GM23338 (cell line): ENCODE measurements around the gene USP24. TPM values are rescaled to one million over a fixed set of nuclear protein-coding genes. Genes with fewer than 3 reads are reported as not detected.
"Not testable (repeated sequence)": the region's sequence is repeated elsewhere in the genome, so short reads cannot be mapped to it uniquely, and the experiment has no call there.

Source experiments
- ATAC-seq: fragments of 200-7000 bp; cut with Tn5 transposase; 3 replicates; pipeline ENCODE4 v1.9.1; 2020
- DNase-seq: peaks from one replicate; pipeline ENCODE4 v3.0.0-alpha.2; 2015; ENCODE audit warnings: low spot score
- H2AFZ ChIP-seq: fragments of 200-600 bp; sonication (generic); 2 replicates; pipeline ENCODE4 v1.8.0; 2016; ENCODE audit warnings: antibody characterized with exemption, mild to moderate bottlenecking, moderate library complexity
- H3F3A ChIP-seq: fragments of 200-600 bp; sonication (generic); replicated peaks from 2 replicates; pipeline ENCODE4 v1.8.0; 2017; ENCODE audit warnings: antibody characterized with exemption, mixed run types, low read depth
- H3K27ac ChIP-seq: fragments of 200-600 bp; sonication (generic); 2 replicates; pipeline ENCODE4 v1.6.1; 2016; ENCODE audit warnings: low read depth
- H3K27me3 ChIP-seq: fragments of 200-600 bp; sonication (generic); 2 replicates; pipeline ENCODE4 v1.8.0; 2016; ENCODE audit warnings: mild to moderate bottlenecking, mixed run types, moderate library complexity; ENCODE audit not compliant: insufficient read depth
- H3K36me3 ChIP-seq: fragments of 200-600 bp; sonication (generic); 2 replicates; pipeline ENCODE4 v1.8.0; 2016; ENCODE audit warnings: mild to moderate bottlenecking; ENCODE audit not compliant: insufficient read depth
- H3K4me1 ChIP-seq: fragments of 200-600 bp; sonication (generic); 2 replicates; pipeline ENCODE4 v1.8.0; 2016; ENCODE audit warnings: mild to moderate bottlenecking, moderate library complexity; ENCODE audit not compliant: insufficient read depth
- H3K4me2 ChIP-seq: fragments of 200-600 bp; sonication (generic); 2 replicates; pipeline ENCODE4 v1.7.1; 2017; ENCODE audit warnings: mixed run types
- H3K4me3 ChIP-seq: fragments of 200-600 bp; sonication (generic); 2 replicates; pipeline ENCODE4 v1.6.1; 2016; ENCODE audit warnings: mixed run types
- H3K79me2 ChIP-seq: fragments of 200-600 bp; sonication (generic); replicated peaks from 2 replicates; pipeline ENCODE4 v1.8.0; 2017; ENCODE audit warnings: mild to moderate bottlenecking; ENCODE audit not compliant: insufficient read depth
- H3K9me2 ChIP-seq: fragments of 200-600 bp; sonication (generic); 2 replicates; pipeline ENCODE4 v1.8.0; 2017; ENCODE audit not compliant: insufficient read depth
- H4K20me1 ChIP-seq: fragments of 200-600 bp; sonication (generic); replicated peaks from 2 replicates; pipeline ENCODE4 v1.8.0; 2017; ENCODE audit warnings: mild to moderate bottlenecking; ENCODE audit not compliant: insufficient read depth
- H3K27ac Mint-ChIP-seq: 2 replicates; pipeline ENCODE4 v1.8.0; 2020; ENCODE audit warnings: inconsistent platforms, mild to moderate bottlenecking, moderate library complexity, mixed read lengths
- H3K27me3 Mint-ChIP-seq: 3 replicates; pipeline ENCODE4 v1.8.0; 2022; ENCODE audit warnings: low read depth, mild to moderate bottlenecking, moderate library complexity, mixed read lengths, inconsistent platforms; ENCODE audit not compliant: insufficient read depth, poor library complexity
- H3K36me3 Mint-ChIP-seq: 3 replicates; pipeline ENCODE4 v1.8.0; 2021; ENCODE audit warnings: low read depth, mild to moderate bottlenecking, inconsistent platforms, moderate library complexity, mixed read lengths
- H3K4me1 Mint-ChIP-seq: 3 replicates; pipeline ENCODE4 v1.8.0; 2020; ENCODE audit warnings: mild to moderate bottlenecking, inconsistent platforms, mixed read lengths
- H3K4me3 Mint-ChIP-seq: 3 replicates; pipeline ENCODE4 v1.8.0; 2021; ENCODE audit warnings: moderate library complexity, mild to moderate bottlenecking, inconsistent platforms, mixed read lengths
- H3K9me3 Mint-ChIP-seq: 3 replicates; pipeline ENCODE4 v1.8.0; 2020; ENCODE audit warnings: moderate library complexity, mild to moderate bottlenecking, inconsistent platforms, mixed read lengths
- CREB1 ChIP-seq: fragments of 250-450 bp; sonication (Bioruptor Pico); IDR thresholded peaks from 2 replicates; pipeline ENCODE4 v1.5.0; 2020; ENCODE audit warnings: low read depth, mild to moderate bottlenecking, moderate library complexity
- CTCF ChIP-seq, 2 experiments: fragments of 200-600 bp in 1 of 2; sonication (generic) in 1 of 2; conservative IDR thresholded peaks; 2 replicates each; pipeline versions ENCODE4 v1.5.1 to v1.6.1; 2016 to 2017; ENCODE audit warnings: antibody characterized with exemption in 2 of 2, low read depth in 2 of 2, mild to moderate bottlenecking in 2 of 2, moderate library complexity in 1 of 2
- NANOG ChIP-seq: IDR thresholded peaks from 2 replicates; pipeline ENCODE4 v1.6.1; 2016; ENCODE audit warnings: antibody characterized with exemption, borderline replicate concordance
- POLR2AphosphoS5 ChIP-seq: IDR thresholded peaks from 2 replicates; pipeline ENCODE4 v1.6.1; 2016; ENCODE audit warnings: antibody characterized with exemption, low read depth
- polyA plus RNA-seq: library from polyadenylated mRNA; unstranded; fragments of >200 nt; fragmentation: Nextera tagmentation; extraction: Ambion mirVana; gene quantifications from 2 replicates; pipeline ENCODE4 v1.2.1, GENCODE V29; 2016
- total RNA-seq: library from RNA; depleted of rRNA; stranded (reverse); fragments of >200 nt; shearing (Covaris generic); gene quantifications from 2 replicates; pipeline ENCODE4 v1.2.3, GENCODE V29; 2014

USP24 gene
- total and polyA plus RNA-seq, 2 experiments from 2014 or later = 12.1 to 32.6 TPM

GRCh38 chr1:55035904-55036303, 179.3 kb downstream of the USP24 start:
- Histone ChIP-seq H2AFZ (no peak overlapping the region), H3K36me3 (no peaks in the 10 kb centered on the region), H3K27me3 (peaks cover 37% of the 10 kb centered on the region), H4K20me1 (peaks cover 4% of the 10 kb centered on the region), H3K9me2 (no peaks in the 10 kb centered on the region), H3K4me2 (no peak overlapping the region), H3K27ac (no peak overlapping the region), H3F3A (no peaks in the 10 kb centered on the region), H3K4me3 (no peak overlapping the region), H3K4me1 (peaks cover 29% of the 10 kb centered on the region), H3K79me2 (peaks cover 25% of the 10 kb centered on the region)
- H3K27me3 Mint-ChIP-seq = peaks cover 30% of the 10 kb centered on the region
- no peak overlapping the region for H3K4me3 Mint-ChIP-seq
- peaks cover 21% of the 10 kb centered on the region for H3K4me1 Mint-ChIP-seq
- H3K27ac Mint-ChIP-seq = no peak overlapping the region
- DNase-seq = peak; percentile 66
- peaks cover 4% of the 10 kb centered on the region for H3K9me3 Mint-ChIP-seq
- peaks cover 5% of the 10 kb centered on the region for H3K36me3 Mint-ChIP-seq
- ATAC-seq = no peak
- TF ChIP-seq NANOG = no peak
- TF ChIP-seq CREB1 (CRISPR knock-in tag) = no peak
- peak; percentile 30 to 47 for TF ChIP-seq CTCF (conservative IDR thresholded peaks at IDR 0.05; ENCODE audit: low read depth in 2 of 2)

- Histone ChIP-seq H3K36me3 (no peaks in the 10 kb centered on the region), H3K79me2 (peaks cover 12% of the 10 kb centered on the region), H3K4me2 (no peak overlapping the region), H4K20me1 (no peaks in the 10 kb centered on the region), H3K27me3 (peaks cover 28% of the 10 kb centered on the region), H3K9me2 (peaks cover 7% of the 10 kb centered on the region; the same call in 1 of the 2 replicates), H3K4me1 (peaks cover 29% of the 10 kb centered on the region), H2AFZ (no peak overlapping the region), H3F3A (no peaks in the 10 kb centered on the region), H3K4me3 (no peak overlapping the region), H3K27ac (no peak overlapping the region)
- no peak for ATAC-seq
- Mint-ChIP-seq H3K36me3 (peaks cover 9% of the 10 kb centered on the region), H3K27ac (no peak overlapping the region), H3K9me3 (peaks cover 4% of the 10 kb centered on the region), H3K27me3 (peaks cover 18% of the 10 kb centered on the region), H3K4me1 (peaks cover 21% of the 10 kb centered on the region), H3K4me3 (no peak overlapping the region)
- DNase-seq = no peak
- no peak for TF ChIP-seq POLR2AphosphoS5
These were observed 180.6 kb downstream of the USP24 start for GRCh38 chr1:55034476-55035133.

- no peak overlapping the region for H3K4me3 ChIP-seq
- peaks cover 9% of the 10 kb centered on the region for H3K36me3 Mint-ChIP-seq
- no peak overlapping the region for H2AFZ ChIP-seq
- H3K27ac Mint-ChIP-seq = no peak overlapping the region
- peaks cover 28% of the 10 kb centered on the region for H3K4me1 ChIP-seq
- ATAC-seq (no peak), DNase-seq (no peak)
- TF ChIP-seq CTCF (conservative IDR thresholded peaks at IDR 0.05; ENCODE audit: low read depth in 2 of 2) = no peak
- no peak overlapping the region for H3K27ac ChIP-seq
- H3F3A ChIP-seq = no peaks in the 10 kb centered on the region
- peaks cover 4% of the 10 kb centered on the region for H3K9me3 Mint-ChIP-seq
- H3K4me2 ChIP-seq = no peak overlapping the region
- no peaks in the 10 kb centered on the region for H4K20me1 ChIP-seq
- no peak overlapping the region for H3K4me3 Mint-ChIP-seq
- H3K4me1 Mint-ChIP-seq = peaks cover 19% of the 10 kb centered on the region
- peaks cover 6% of the 10 kb centered on the region for H3K27me3 Mint-ChIP-seq
- no peaks in the 10 kb centered on the region; the same call in 1 of the 2 replicates for H3K79me2 ChIP-seq
- H3K36me3 ChIP-seq = no peaks in the 10 kb centered on the region
- peaks cover 7% of the 10 kb centered on the region; the same call in 1 of the 2 replicates for H3K9me2 ChIP-seq
- peaks cover 14% of the 10 kb centered on the region for H3K27me3 ChIP-seq
These were observed 181.9 kb downstream of the USP24 start for GRCh38 chr1:55033265-55033614.

- H3K27ac Mint-ChIP-seq, H3K9me2 ChIP-seq, H3K27ac ChIP-seq, H3K36me3 ChIP-seq, H3K4me2 ChIP-seq, H3K79me2 ChIP-seq, H3K9me3 Mint-ChIP-seq, H3K27me3 Mint-ChIP-seq, DNase-seq, H4K20me1 ChIP-seq, H3K27me3 ChIP-seq, H2AFZ ChIP-seq, ATAC-seq, H3K4me3 ChIP-seq, H3F3A ChIP-seq, H3K36me3 Mint-ChIP-seq, H3K4me3 Mint-ChIP-seq: not testable (repeated sequence)
- peaks cover 27% of the 10 kb centered on the region for H3K4me1 ChIP-seq
- peaks cover 30% of the 10 kb centered on the region for H3K4me1 Mint-ChIP-seq
These were observed 184.1 kb downstream of the USP24 start for GRCh38 chr1:55031098-55031497.

GRCh38 chr1:55026682-55027081, 188.5 kb downstream of the USP24 start:
- not testable (repeated sequence) for H3F3A ChIP-seq, H3K36me3 ChIP-seq, ATAC-seq, H3K4me3 Mint-ChIP-seq, DNase-seq, H3K9me2 ChIP-seq, H2AFZ ChIP-seq, H3K4me2 ChIP-seq, H3K27me3 Mint-ChIP-seq, H4K20me1 ChIP-seq, H3K27me3 ChIP-seq, H3K4me3 ChIP-seq, H3K79me2 ChIP-seq
- H3K27ac Mint-ChIP-seq = 0 out of 2 replicates have a peak overlapping the region, but pooled peaks have one; percentile 66
- Histone ChIP-seq H3K27ac (peak overlapping the region; percentile 85; the same call in 1 of the 2 replicates), H3K4me1 (peaks cover 28% of the 10 kb centered on the region)
- peaks cover 25% of the 10 kb centered on the region for H3K9me3 Mint-ChIP-seq
- H3K4me1 Mint-ChIP-seq = peaks cover 37% of the 10 kb centered on the region
- H3K36me3 Mint-ChIP-seq = peaks cover 18% of the 10 kb centered on the region
